ENCODE results near the gene PRKN.

The PRKN gene

GRCh38 chr6:162671580-162672165, 55.9 kb downstream of the PRKN start:
- DNase-seq: no peak

DNA sequence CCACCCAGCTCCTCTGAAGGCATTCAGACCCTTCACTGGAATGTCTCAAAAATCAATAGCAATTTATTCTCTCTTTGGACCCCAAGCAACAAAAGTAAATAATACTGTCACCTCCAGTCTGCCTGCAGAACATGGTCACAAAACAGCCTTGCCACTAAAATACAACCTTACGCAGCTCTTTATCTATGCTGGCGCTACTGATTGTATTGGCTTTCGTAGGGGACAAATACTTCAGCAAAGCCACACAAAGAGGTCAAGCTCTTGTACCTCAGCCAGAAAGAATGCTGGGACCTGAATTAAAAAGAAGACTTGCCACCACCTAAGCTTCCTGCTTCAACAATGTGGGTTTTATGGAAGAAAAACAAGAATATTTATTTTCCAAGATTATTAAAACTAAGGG, 57.2 kb downstream of the PRKN start:
- DNase-seq: no peak

DNA sequence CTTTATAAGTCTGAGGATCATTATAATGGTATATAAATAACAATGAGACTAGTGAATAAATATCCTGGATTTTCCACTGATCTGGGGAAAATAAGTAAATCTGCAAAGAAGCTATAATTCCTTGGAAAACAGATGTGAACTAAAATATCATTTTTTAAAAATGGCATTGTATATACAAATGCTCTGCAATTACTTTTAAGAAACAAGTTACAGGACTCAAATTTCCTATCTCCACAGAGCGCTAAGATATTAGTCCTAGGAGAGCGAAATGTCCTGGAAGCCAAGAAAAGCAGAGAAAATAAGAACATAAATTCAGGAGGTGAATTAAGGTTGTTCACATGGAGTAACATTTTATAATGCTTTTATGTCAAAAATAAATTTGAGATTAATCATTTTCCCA, 61.3 kb downstream of the PRKN start:
- DNase-seq: no peak

GRCh38 chr6:162653808-162654207, 73.8 kb downstream of the PRKN start:
- no peak for DNase-seq

DNA sequence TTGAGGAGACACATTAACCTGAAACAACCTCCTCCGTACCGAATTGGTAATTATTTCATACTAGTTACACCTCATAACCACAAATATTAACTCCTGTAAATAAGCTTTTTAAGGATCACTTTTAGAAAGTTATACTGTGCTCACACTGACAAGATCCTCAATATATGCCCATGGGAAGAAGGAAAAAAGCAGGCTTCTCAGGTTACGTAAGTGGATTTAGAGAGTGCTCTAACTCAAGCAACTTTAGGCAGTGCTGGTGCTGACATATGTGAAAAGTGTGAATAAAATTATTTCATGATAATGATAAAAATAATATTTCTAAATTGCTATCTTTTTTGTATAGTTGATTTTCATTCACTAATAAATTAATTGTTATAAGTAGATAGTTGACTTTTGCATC, 76.1 kb downstream of the PRKN start:
- DNase-seq: no peak

DNA sequence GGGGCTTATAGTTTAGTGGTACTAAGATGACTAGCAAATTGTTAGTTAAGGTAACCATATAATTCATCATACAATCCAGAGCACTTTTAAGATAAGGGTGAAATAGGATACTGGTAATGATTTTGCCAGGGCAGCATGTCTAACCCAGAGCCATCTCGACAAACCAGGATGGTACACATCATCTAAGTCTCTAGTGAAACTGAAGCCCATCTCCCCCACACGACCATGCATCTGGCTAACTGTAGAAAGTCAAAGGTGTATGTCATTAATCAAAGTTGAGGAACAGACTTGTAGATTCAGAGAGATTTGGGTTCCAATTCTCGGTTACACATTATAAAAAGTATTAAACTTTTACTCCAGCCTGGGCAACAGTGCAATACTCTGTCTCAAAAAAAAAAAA, 78.3 kb downstream of the PRKN start:
- DNase-seq: no peak

DNA sequence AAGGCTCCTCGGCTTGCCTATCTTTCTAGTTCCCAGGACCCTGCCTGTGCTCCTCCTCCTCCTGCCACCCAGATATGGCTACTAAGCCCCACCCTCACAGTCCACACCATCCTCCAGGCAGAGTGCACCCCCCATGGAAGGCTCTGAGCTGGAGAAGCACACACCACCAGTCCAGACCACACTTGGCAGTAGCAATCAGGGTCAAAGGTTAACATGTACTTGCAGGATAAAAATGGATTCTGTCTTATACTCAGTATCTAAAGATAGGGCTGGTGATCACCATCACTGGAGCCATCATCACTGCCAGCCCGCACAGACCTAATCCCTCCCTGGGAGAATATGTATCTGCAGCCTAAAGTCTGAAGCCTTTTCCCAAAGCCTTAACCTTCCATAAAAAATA, 83.4 kb downstream of the PRKN start:
- DNase-seq: peak; percentile 1

GRCh38 chr6:162640756-162641155, 86.8 kb downstream of the PRKN start:
- no peak for DNase-seq

DNA sequence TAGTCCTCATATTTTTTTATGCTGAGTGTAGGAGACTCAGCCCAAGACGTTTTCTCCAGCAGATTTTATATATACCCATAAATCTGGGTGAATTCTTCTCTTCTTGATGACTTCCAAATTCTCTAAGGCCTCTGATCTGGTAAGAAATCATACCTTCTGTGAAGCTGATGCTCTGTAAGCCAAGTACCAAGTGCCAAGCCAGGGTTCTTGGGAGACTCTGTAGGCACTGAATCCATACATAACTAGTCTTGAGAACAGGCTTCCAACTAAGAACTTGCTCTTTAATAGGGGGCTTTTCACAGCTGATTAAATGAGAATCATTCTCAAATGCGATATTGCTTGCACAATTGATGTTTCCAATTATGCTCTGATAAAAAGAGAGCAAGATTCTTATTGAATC, 87.6 kb downstream of the PRKN start:
- DNase-seq: no peak

GRCh38 chr6:162638931-162639574, 88.5 kb downstream of the PRKN start:
- DNase-seq: no peak

DNA sequence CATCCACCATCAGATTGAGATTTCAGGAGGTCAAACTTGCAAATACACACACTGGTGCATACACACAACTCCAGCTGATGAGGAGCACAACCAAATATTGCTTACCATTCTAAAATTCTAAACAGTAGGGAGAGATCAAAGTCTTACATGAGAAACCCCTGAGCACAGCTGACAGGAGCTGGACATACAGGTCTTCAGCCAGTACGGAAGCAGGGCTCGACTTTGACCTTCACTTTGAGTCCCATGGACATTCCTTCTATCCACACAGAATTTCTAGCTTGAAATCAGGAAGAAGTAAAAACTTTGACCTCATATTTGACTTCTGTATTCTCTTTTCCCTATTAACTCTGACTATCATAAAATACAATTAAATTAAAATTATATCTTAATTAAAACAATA, 90.2 kb downstream of the PRKN start:
- DNase-seq: no peak

DNA sequence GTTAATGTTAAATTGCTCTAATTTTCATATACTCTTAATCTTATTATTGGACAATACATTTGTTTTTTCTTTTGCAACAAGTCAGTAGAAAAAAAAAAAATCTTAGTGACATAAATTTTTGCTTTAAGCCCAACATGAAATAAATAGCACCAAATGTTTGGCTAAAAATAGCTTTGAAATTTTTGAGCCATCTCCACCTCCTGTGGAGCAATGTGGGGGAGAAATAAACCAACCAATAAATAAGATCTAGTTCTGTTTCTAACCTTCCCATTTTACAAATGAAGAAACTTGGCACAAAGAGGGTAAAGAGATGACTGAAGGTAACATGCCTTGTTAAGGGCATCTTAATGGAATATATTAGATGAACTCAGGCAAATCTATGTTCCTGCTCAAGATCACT, 91.4 kb downstream of the PRKN start:
- no peak for DNase-seq

DNA sequence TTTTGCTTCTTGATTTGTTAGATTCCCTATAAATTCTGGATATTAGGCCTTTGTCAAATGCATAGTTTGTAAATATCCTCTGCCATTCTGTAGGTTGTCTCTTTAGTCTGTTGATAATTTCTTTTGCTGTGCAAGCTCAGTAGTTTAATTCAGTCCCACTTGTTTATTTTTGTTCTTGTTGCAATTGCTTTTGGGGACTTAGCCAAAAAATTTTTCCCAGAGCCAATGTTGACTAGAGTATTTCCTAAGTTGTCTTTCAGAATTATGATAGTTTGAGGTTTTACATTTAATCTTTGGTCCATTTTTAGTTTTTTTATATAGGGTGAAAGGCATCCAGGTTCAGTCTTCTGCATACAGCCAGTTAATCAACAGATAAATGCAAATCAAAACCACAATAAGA, 96.0 kb downstream of the PRKN start:
- DNase-seq: no peak

DNA sequence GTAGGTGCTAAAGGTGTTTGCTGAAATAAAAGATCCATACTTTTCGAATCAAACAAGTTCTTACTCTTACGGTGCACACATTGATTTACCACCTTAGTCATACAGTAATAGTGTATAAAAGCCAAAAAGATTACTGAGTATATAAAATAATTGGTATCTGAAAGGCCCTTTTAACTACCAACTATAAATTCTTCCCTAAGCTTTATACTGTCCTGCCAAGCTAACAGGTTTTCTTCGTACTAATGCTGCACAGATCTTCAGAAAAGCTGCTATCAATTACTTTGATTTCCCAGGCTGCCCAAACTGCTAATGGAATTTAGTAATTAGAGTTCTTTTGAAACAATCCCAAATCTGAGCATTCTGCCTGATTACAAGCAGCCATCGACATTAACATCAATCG, 97.5 kb downstream of the PRKN start:
- DNase-seq: no peak

- no peak for DNase-seq
These were observed 99.7 kb downstream of the PRKN start for GRCh38 chr6:162627825-162628224.

DNA sequence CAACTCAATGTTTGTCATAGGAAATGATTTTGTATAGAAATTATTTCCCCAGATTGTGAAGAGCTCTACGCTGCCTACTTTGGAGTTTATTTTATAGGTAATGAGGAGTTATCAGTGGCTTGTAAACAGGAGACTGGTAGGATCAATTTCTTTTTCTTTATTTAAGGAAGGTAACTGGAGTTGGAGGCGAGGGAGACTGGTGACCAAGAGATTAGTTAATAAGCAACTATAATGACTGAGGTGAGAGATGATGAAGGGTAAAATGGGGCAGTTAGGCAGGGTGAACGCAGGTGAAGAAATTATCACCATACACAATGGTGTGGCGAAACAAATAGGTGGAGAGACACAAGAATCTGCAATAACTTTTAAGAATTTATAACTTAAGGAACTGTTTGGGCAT, 100.2 kb downstream of the PRKN start:
- DNase-seq: no peak

DNA sequence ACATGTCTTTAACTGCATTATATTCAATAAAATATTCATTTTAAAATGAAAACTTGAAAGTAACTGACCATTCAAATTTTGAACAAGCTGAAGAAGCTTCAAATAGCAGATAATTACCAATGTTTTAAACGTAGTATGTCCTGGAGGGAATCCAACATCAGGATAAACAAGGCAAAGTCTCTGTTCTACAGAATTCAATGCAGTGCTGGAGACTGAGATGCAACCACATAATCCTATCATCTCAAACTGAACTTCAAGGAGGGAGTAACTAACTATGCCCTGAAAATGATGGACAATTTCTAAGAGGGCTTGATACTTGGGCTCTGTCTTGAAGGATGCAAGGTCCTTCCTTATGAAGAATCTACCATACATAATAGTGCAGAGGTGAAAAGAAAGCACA, 100.7 kb downstream of the PRKN start:
- no peak for DNase-seq

- no peak for DNase-seq
These were observed 101.6 kb downstream of the PRKN start for GRCh38 chr6:162625846-162626540.

GRCh38 chr6:162622572-162622971, 105.0 kb downstream of the PRKN start:
- DNase-seq: no peak

DNA sequence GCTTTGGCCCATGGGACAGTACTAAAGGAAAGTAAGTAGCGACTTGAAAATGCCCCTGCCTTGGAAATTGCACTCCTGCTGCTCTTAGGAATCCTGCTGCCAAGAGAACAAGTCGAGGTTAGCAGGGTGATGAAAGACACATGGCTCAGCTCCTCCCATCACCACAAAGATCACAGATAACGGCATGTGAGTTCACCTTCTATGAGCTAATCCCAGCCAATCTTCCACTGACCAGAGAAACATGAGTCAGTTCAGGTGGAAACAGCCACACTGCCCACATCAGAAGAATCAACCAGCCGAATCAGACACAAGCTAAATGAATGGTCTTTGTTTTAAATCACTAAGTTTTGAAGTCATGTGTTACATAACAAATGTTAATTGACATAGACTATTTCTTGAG, 106.3 kb downstream of the PRKN start:
- no peak for DNase-seq

- DNase-seq: no peak
These were observed 107.5 kb downstream of the PRKN start for GRCh38 chr6:162620073-162620472.

- DNase-seq: no peak
These were observed 109.0 kb downstream of the PRKN start for GRCh38 chr6:162618448-162619002.

GRCh38 chr6:162615016-162615705, 112.4 kb downstream of the PRKN start:
- DNase-seq: no peak

GRCh38 chr6:162613310-162613709, 114.3 kb downstream of the PRKN start:
- DNase-seq: no peak
